ENCODE measurements around the gene MAMDC2.

The MAMDC2 gene

DNA sequence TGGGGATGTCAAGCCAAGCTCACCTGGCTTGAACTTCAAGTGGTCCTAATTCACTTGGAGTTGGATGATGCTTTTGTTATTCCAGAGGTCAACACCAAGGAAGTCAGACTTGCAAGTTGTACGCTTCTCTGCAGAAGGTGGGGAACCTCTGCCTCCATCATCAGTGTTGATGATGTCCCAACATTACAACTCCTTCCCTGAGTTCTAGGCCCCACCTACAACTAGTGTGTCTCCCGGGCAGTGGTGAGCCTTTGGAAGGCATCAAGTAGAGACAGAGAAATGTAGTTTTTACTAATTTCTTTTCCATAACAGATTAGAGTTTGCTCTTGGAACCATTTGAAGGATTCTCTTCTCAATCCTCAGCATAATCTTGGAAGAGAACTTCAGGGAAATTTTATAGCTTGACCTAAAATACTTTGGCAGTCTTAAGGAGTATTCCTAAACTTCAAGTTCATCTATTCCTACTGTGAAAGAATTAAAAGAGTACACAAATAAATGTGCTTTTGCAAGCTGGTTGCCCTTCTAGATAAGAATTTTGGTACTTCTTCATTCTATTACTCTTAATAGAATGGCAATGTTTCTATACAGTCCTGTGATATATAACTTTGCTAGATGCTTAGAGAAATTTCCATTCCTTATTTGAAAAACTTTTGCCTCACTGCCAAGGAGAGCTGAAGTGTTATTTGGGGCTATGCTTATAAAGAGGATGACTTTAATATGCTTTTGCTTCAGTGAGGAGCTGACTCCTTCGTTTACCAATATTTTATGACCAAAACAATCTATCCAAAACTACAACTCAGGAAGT, 12.0 kb downstream of the MAMDC2 start:
- peaks cover 50% of the 10 kb centered on the region for H3K4me1 Mint-ChIP-seq
- H3K27me3 Mint-ChIP-seq (ENCODE audit: low read depth): no peaks in the 10 kb centered on the region
- no peaks in the 10 kb centered on the region for H3K9me3 Mint-ChIP-seq
- H3K4me3 Mint-ChIP-seq: no peak overlapping the region
- H3K27ac Mint-ChIP-seq: peak overlapping the region in 2 of 3 experiments; percentile 75 to 81
- TF ChIP-seq CTCF (IDR thresholded peaks at IDR 0.05; ENCODE audit: unreplicated experiment in 3 of 3): no peak
- H3K36me3 Mint-ChIP-seq (ENCODE audit: low read depth): no peaks in the 10 kb centered on the region

- Mint-ChIP-seq H3K4me3 (no peak overlapping the region), H3K4me1 (peaks cover 50% of the 10 kb centered on the region), H3K27me3 (ENCODE audit: low read depth) (no peaks in the 10 kb centered on the region), H3K9me3 (no peaks in the 10 kb centered on the region), H3K27ac (peak overlapping the region in 2 of 3 experiments; percentile 75 to 81), H3K36me3 (ENCODE audit: low read depth) (no peaks in the 10 kb centered on the region)
- no peak for TF ChIP-seq CTCF (IDR thresholded peaks at IDR 0.05; ENCODE audit: unreplicated experiment in 3 of 3)
Observed at GRCh38 chr9:70056211-70056944, 12.7 kb downstream of the MAMDC2 start.

DNA sequence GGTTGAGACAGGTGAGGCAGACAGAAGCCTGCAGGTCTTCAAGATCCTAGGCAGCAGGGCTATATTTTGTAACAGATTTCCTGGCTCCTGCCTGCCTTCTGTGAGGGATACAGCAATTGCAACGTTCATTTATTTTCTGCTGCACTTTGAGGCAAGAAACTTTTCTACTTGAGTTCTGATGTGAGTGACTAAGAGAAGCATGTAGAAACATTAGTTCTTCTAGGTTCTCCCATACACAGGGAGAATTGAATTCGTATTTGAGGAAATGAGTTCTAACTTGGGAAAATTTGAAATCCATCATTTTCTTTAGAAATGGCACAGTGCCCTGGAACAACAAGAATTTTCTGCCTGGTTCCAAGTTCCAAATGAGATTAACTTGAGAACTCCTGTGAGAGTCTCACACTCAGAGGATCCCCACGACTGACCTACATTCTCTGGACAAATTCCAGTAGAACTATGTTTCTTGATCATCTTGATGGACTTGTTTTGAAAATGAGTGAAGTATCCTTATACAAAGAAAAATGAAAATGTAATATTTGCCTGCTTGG, 15.0 kb downstream of the MAMDC2 start:
- peak overlapping the region in 1 of 3 experiments; percentile 51 for H3K27ac Mint-ChIP-seq
- no peaks in the 10 kb centered on the region for H3K36me3 Mint-ChIP-seq (ENCODE audit: low read depth)
- no peaks in the 10 kb centered on the region for H3K9me3 Mint-ChIP-seq
- H3K4me3 Mint-ChIP-seq: no peak overlapping the region
- H3K4me1 Mint-ChIP-seq: peaks cover 38% of the 10 kb centered on the region
- TF ChIP-seq CTCF (IDR thresholded peaks at IDR 0.05; ENCODE audit: unreplicated experiment in 3 of 3): no peak
- no peaks in the 10 kb centered on the region for H3K27me3 Mint-ChIP-seq (ENCODE audit: low read depth)

DNA sequence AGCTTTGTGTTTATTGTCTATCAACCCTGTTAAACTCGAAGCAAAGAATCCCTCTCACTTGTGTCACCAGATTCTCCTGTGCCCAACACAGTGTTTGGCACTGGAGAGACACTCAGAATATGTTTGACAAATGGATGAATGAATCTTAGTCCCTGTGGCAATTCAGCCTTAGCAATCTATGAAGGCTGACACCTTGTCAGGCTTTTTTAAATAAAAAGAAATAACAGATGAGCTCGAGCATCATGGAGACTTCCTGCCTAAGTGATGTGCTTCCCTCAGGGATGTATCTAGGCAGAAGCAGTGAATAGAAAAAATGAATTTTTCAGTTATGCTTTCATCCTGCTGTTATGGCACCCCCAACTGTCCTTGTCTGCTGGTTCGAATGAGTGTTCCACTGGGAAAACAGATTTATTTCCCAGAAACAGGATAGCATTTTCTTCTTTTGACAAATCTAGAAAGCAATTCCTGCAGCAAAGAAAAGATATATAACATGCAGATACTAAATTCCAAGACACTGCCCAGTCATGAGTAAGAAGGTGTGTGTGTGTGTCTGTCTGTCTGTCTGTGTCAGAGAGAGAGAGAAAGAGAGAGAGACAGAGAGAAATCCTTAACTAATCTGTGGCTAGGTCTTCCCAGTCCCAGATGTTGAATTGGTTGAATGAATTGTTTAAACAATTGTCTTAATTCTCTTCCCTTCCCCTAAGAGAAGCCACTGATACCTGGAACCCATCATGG, 16.7 kb downstream of the MAMDC2 start:
- Mint-ChIP-seq H3K27me3 (ENCODE audit: low read depth) (peaks cover 5% of the 10 kb centered on the region), H3K36me3 (ENCODE audit: low read depth) (no peaks in the 10 kb centered on the region), H3K27ac (no peak overlapping the region), H3K9me3 (no peaks in the 10 kb centered on the region), H3K4me3 (no peak overlapping the region), H3K4me1 (peaks cover 26% of the 10 kb centered on the region)
- no peak for TF ChIP-seq CTCF (IDR thresholded peaks at IDR 0.05; ENCODE audit: unreplicated experiment in 3 of 3)

GRCh38 chr9:70060883-70061507, 17.3 kb downstream of the MAMDC2 start:
- Mint-ChIP-seq H3K4me1 (peaks cover 19% of the 10 kb centered on the region), H3K27me3 (ENCODE audit: low read depth) (peaks cover 5% of the 10 kb centered on the region), H3K4me3 (no peak overlapping the region), H3K36me3 (ENCODE audit: low read depth) (no peaks in the 10 kb centered on the region), H3K9me3 (no peaks in the 10 kb centered on the region), H3K27ac (no peak overlapping the region)
- no peak for TF ChIP-seq CTCF (IDR thresholded peaks at IDR 0.05; ENCODE audit: unreplicated experiment in 3 of 3)

All from nephron (organoid).